HepG2 (cell line): ENCODE data around the gene KLHDC2. TPM values are rescaled to one million over a fixed set of nuclear protein-coding genes. Genes with fewer than 3 reads are reported as not detected.

Experiments
- DPF2 ChIP-seq: sonication (generic); formaldehyde crosslinking; IDR thresholded peaks from 2 replicates; pipeline ENCODE4 v1.4.0; 2020; ENCODE audit warnings: mild to moderate bottlenecking, low read depth, missing genetic modification reagents, borderline replicate concordance
- FOXK2 ChIP-seq: fragments of 450-650 bp; IDR thresholded peaks from 2 replicates; pipeline ENCODE4 v1.6.1; 2016
- HNF1A ChIP-seq, 2 experiments: sonication (generic) in 1 of 2; formaldehyde crosslinking in 1 of 2; IDR thresholded peaks; 2 replicates each; pipeline versions ENCODE4 v1.4.0 to v1.6.1; 2016 to 2020; ENCODE audit warnings: borderline replicate concordance in 1 of 2, low read depth in 1 of 2, mild to moderate bottlenecking in 1 of 2, missing genetic modification reagents in 1 of 2
- MEIS1 ChIP-seq: sonication (generic); formaldehyde crosslinking; IDR thresholded peaks from 2 replicates; pipeline ENCODE4 v1.9.0; 2021; ENCODE audit warnings: mild to moderate bottlenecking, missing genetic modification reagents, moderate library complexity, borderline replicate concordance
- NFYB ChIP-seq: sonication (generic); formaldehyde crosslinking; IDR thresholded peaks from 2 replicates; pipeline ENCODE4 v1.4.0; 2020; ENCODE audit warnings: missing genetic modification reagents
- RNF219 ChIP-seq: sonication (generic); formaldehyde crosslinking; IDR thresholded peaks from 2 replicates; pipeline ENCODE4 v1.5.0; 2020; ENCODE audit warnings: mild to moderate bottlenecking, missing genetic modification reagents
- ZC3H4 ChIP-seq: sonication (generic); formaldehyde crosslinking; IDR thresholded peaks from 2 replicates; pipeline ENCODE4 v1.4.0; 2020; ENCODE audit warnings: missing genetic modification reagents, borderline replicate concordance
- ZNF30 ChIP-seq: sonication (generic); formaldehyde crosslinking; IDR thresholded peaks from 2 replicates; pipeline ENCODE4 v1.5.0; 2020; ENCODE audit warnings: mild to moderate bottlenecking, missing genetic modification reagents
- ZNF451 ChIP-seq: sonication (generic); formaldehyde crosslinking; IDR thresholded peaks from 2 replicates; pipeline ENCODE4 v1.5.0; 2020; ENCODE audit warnings: mild to moderate bottlenecking, missing genetic modification reagents
- ZNF780A ChIP-seq: sonication (generic); formaldehyde crosslinking; IDR thresholded peaks from 2 replicates; pipeline ENCODE4 v1.8.0; 2022; ENCODE audit warnings: mild to moderate bottlenecking, missing genetic modification reagents, moderate library complexity
- ZNF878 ChIP-seq: sonication (generic); formaldehyde crosslinking; IDR thresholded peaks from 2 replicates; pipeline ENCODE4 v1.8.1; 2023; ENCODE audit warnings: mild to moderate bottlenecking, missing genetic modification reagents, moderate library complexity
- polyA plus RNA-seq, 8 experiments: library from polyadenylated mRNA; depleted of rRNA in 3 of 8; stranded (reverse) in 7 of 8; unstranded in 1 of 8; fragments of >200 nt; fragmentation: Illumina TruSeq in 4 of 8; extraction: Trizol in 4 of 8; gene quantifications; 2 replicates each; pipeline versions ENCODE4 v1.2.1 to v1.2.3, GENCODE V29; 2011 to 2016; ENCODE audit warnings: low read depth in 4 of 8, missing spikeins in 1 of 8, mixed read lengths in 1 of 8; ENCODE audit not compliant: insufficient read depth in 1 of 8
- total RNA-seq, 5 experiments: library from RNA; depleted of rRNA; stranded (reverse); fragments of >200 nt; fragmentation: Illumina TruSeq; extraction: Trizol; gene quantifications; 2 replicates each; pipeline ENCODE4 v1.2.3, GENCODE V29; 2016; ENCODE audit warnings: low read depth in 1 of 5
- TF ChIP-seq, protein P1 (sequence below): sonication (generic); formaldehyde crosslinking; IDR thresholded peaks from 2 replicates; pipeline ENCODE4 v1.8.0; 2022; ENCODE audit warnings: mild to moderate bottlenecking, missing genetic modification reagents, borderline replicate concordance
- TF ChIP-seq, protein P2 (sequence below): sonication (generic); formaldehyde crosslinking; IDR thresholded peaks from 2 replicates; pipeline ENCODE4 v1.8.0; 2022; ENCODE audit warnings: mild to moderate bottlenecking, missing genetic modification reagents
- TF ChIP-seq, protein P3 (sequence below): sonication (generic); formaldehyde crosslinking; IDR thresholded peaks from 2 replicates; pipeline ENCODE4 v1.5.0; 2020; ENCODE audit warnings: mild to moderate bottlenecking, missing genetic modification reagents, borderline replicate concordance

The KLHDC2 gene
- total and polyA plus RNA-seq, 2 of the 13 experiments (the other 11 are each of a cell fraction or from before 2014, with no cell fraction given): 95.5 to 170 TPM

- TF ChIP-seq, protein P1, sequence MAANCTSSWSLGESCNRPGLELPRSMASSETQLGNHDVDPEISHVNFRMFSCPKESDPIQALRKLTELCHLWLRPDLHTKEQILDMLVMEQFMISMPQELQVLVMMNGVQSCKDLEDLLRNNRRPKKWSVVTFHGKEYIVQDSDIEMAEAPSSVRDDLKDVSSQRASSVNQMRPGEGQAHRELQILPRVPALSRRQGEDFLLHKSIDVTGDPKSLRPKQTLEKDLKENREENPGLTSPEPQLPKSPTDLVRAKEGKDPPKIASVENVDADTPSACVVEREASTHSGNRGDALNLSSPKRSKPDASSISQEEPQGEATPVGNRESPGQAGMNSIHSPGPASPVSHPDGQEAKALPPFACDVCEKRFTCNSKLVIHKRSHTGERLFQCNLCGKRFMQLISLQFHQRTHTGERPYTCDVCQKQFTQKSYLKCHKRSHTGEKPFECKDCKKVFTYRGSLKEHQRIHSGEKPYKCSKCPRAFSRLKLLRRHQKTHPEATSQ (CRISPR knock-in tag): peak; percentile 71; the same call in 1 of the 2 replicates
- TF ChIP-seq, protein P2, sequence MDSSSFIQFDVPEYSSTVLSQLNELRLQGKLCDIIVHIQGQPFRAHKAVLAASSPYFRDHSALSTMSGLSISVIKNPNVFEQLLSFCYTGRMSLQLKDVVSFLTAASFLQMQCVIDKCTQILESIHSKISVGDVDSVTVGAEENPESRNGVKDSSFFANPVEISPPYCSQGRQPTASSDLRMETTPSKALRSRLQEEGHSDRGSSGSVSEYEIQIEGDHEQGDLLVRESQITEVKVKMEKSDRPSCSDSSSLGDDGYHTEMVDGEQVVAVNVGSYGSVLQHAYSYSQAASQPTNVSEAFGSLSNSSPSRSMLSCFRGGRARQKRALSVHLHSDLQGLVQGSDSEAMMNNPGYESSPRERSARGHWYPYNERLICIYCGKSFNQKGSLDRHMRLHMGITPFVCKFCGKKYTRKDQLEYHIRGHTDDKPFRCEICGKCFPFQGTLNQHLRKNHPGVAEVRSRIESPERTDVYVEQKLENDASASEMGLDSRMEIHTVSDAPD (CRISPR knock-in tag): peak; percentile 82; the same call in 1 of the 2 replicates
- peak; percentile 86; the same call in 1 of the 2 replicates for TF ChIP-seq ZC3H4
- TF ChIP-seq ZNF878 (CRISPR knock-in tag): no peak; the same call in 1 of the 2 replicates
- no peak; the same call in 1 of the 2 replicates for TF ChIP-seq MEIS1 (CRISPR knock-in tag)
- no peak for TF ChIP-seq ZNF451 (CRISPR knock-in tag)
- no peak for TF ChIP-seq RNF219 (CRISPR knock-in tag)
- no peak for TF ChIP-seq ZNF780A (CRISPR knock-in tag)
- TF ChIP-seq, protein P3, sequence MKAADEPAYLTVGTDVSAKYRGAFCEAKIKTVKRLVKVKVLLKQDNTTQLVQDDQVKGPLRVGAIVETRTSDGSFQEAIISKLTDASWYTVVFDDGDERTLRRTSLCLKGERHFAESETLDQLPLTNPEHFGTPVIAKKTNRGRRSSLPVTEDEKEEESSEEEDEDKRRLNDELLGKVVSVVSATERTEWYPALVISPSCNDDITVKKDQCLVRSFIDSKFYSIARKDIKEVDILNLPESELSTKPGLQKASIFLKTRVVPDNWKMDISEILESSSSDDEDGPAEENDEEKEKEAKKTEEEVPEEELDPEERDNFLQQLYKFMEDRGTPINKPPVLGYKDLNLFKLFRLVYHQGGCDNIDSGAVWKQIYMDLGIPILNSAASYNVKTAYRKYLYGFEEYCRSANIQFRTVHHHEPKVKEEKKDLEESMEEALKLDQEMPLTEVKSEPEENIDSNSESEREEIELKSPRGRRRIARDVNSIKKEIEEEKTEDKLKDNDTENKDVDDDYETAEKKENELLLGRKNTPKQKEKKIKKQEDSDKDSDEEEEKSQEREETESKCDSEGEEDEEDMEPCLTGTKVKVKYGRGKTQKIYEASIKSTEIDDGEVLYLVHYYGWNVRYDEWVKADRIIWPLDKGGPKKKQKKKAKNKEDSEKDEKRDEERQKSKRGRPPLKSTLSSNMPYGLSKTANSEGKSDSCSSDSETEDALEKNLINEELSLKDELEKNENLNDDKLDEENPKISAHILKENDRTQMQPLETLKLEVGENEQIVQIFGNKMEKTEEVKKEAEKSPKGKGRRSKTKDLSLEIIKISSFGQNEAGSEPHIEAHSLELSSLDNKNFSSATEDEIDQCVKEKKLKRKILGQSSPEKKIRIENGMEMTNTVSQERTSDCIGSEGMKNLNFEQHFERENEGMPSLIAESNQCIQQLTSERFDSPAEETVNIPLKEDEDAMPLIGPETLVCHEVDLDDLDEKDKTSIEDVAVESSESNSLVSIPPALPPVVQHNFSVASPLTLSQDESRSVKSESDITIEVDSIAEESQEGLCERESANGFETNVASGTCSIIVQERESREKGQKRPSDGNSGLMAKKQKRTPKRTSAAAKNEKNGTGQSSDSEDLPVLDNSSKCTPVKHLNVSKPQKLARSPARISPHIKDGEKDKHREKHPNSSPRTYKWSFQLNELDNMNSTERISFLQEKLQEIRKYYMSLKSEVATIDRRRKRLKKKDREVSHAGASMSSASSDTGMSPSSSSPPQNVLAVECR: peak; percentile 63; the same call in 1 of the 2 replicates
- no peak for TF ChIP-seq NFYB (CRISPR knock-in tag)
- TF ChIP-seq DPF2 (CRISPR knock-in tag): peak; percentile 86
- TF ChIP-seq ZNF30: no peak
- peak; percentile 71 for TF ChIP-seq HNF1A (IDR thresholded peaks at IDR 0.05; ENCODE audit: low read depth)
- TF ChIP-seq HNF1A (CRISPR knock-in tag; IDR thresholded peaks at IDR 0.05; ENCODE audit: borderline replicate concordance): peak; percentile 84; the same call in 1 of the 2 replicates
- TF ChIP-seq FOXK2: no peak
Observed at GRCh38 chr14:49770212-49770817, 2.4 kb downstream of the KLHDC2 start (continued).
